ENCODE measurements around the gene UBE2E2. TPM values are rescaled to one million over a fixed set of nuclear protein-coding genes. Genes with fewer than 3 reads are reported as not detected.

Gene UBE2E2
- total and polyA plus RNA-seq, 2 donors (not counting 1 experiment from before 2014, with no cell fraction given) = 16.0 to 45.0 TPM

GRCh38 chr3:23239211-23240068 is 36.3 kb downstream of the UBE2E2 start:
- Histone ChIP-seq H3K9ac (ENCODE audit: low read length) (no peak overlapping the region), H3K36me3 (replicated peaks in 1 of 2; ENCODE audit: control extremely low read depth in 1 of 2, control insufficient read depth in 1 of 2, extremely low read depth in 1 of 2, insufficient read depth in 2 of 2, low read length in 1 of 2) (no peaks in the 10 kb centered on the region), H3K4me1 (ENCODE audit: control insufficient read depth in 2 of 2, insufficient read depth in 2 of 2, low read length in 2 of 2) (peaks cover 12 to 17% of the 10 kb centered on the region in 2 donors), H2AFZ (ENCODE audit: insufficient read depth, low read depth, low read length, poor library complexity, severe bottlenecking) (no peak overlapping the region), H4K20me1 (ENCODE audit: control insufficient read depth, insufficient read depth, low read length, poor library complexity, severe bottlenecking) (peaks cover 59% of the 10 kb centered on the region), H3K79me2 (ENCODE audit: control insufficient read depth, insufficient read depth, low read length) (peaks cover 97% of the 10 kb centered on the region), H3K27ac (ENCODE audit: low read length in 2 of 2) (no peak overlapping the region), H3K4me3 (ENCODE audit: control extremely low read depth in 1 of 5, extremely low read depth in 1 of 5, insufficient read depth in 1 of 5, low read depth in 2 of 5, low read length in 4 of 5) (no peak overlapping the region), H3K4me2 (replicated peaks; ENCODE audit: low read depth, low read length, poor library complexity, severe bottlenecking) (no peak overlapping the region), H3K9me3 (ENCODE audit: control extremely low read depth in 1 of 3, control insufficient read depth in 2 of 3, insufficient read depth in 1 of 3, low read length in 2 of 3) (no peaks in the 10 kb centered on the region), H3K27me3 (replicated peaks in 1 of 4; ENCODE audit: control extremely low read depth in 1 of 4, control insufficient read depth in 3 of 4, insufficient read depth in 4 of 4, low read length in 3 of 4) (no peaks in the 10 kb centered on the region)
- ChIA-PET CTCF (no interaction called here), POLR2A (no interaction called here)
- WGBS (ENCODE audit: insufficient coverage) = 33% methylated on average over 1 of the region's 4 CpGs
- no peak for TF ChIP-seq EZH2 (IDR thresholded peaks at IDR 0.05; ENCODE audit: borderline replicate concordance, insufficient read depth, low read depth, low read length, poor library complexity, severe bottlenecking)
- no peak for TF ChIP-seq CTCF (IDR thresholded peaks at IDR 0.05)
- intact Hi-C loops (cut with micrococcal nuclease) = loop anchor here (2.0 kb wide), 1 partner anchor 17 kb away; no protein-coding TSS in a partner anchor
- ATAC-seq (ENCODE audit: low read depth) (no peak), DNase-seq (no peak)
- Mint-ChIP-seq H3K27ac (no peak overlapping the region), H3K9me3 (ENCODE audit: insufficient read depth) (no peaks in the 10 kb centered on the region), H3K4me3 (no peak overlapping the region), H3K4me1 (peaks cover 66% of the 10 kb centered on the region), H3K27me3 (no peaks in the 10 kb centered on the region)

GRCh38 chr3:23240171-23240785 is 37.2 kb downstream of the UBE2E2 start:
- no peak overlapping the region for H3K4me3 Mint-ChIP-seq
- POLR2A ChIA-PET = no interaction called here
- H3K4me1 ChIP-seq (ENCODE audit: control insufficient read depth in 2 of 2, insufficient read depth in 2 of 2, low read length in 2 of 2) = peaks cover 12 to 16% of the 10 kb centered on the region in 2 donors
- no peaks in the 10 kb centered on the region for H3K27me3 Mint-ChIP-seq
- TF ChIP-seq EZH2 (IDR thresholded peaks at IDR 0.05; ENCODE audit: borderline replicate concordance, insufficient read depth, low read depth, low read length, poor library complexity, severe bottlenecking) = no peak
- no peak for TF ChIP-seq CTCF (IDR thresholded peaks at IDR 0.05)
- H3K27ac Mint-ChIP-seq = no peak overlapping the region
- H3K27ac ChIP-seq (ENCODE audit: low read length in 2 of 2) = no peak overlapping the region
- H3K27me3 ChIP-seq (replicated peaks in 1 of 4; ENCODE audit: control extremely low read depth in 1 of 4, control insufficient read depth in 3 of 4, insufficient read depth in 4 of 4, low read length in 3 of 4) = no peaks in the 10 kb centered on the region
- peaks cover 62% of the 10 kb centered on the region for H3K4me1 Mint-ChIP-seq
- no peak for ATAC-seq (ENCODE audit: low read depth)
- H3K9me3 ChIP-seq (ENCODE audit: control extremely low read depth in 1 of 3, control insufficient read depth in 2 of 3, insufficient read depth in 1 of 3, low read length in 2 of 3) = no peaks in the 10 kb centered on the region
- H3K4me3 ChIP-seq (ENCODE audit: control extremely low read depth in 1 of 5, extremely low read depth in 1 of 5, insufficient read depth in 1 of 5, low read depth in 2 of 5, low read length in 4 of 5) = no peak overlapping the region
- H3K79me2 ChIP-seq (ENCODE audit: control insufficient read depth, insufficient read depth, low read length) = peaks cover 97% of the 10 kb centered on the region
- no peak for DNase-seq
- H2AFZ ChIP-seq (ENCODE audit: insufficient read depth, low read depth, low read length, poor library complexity, severe bottlenecking) = no peak overlapping the region
- no peak overlapping the region for H3K9ac ChIP-seq (ENCODE audit: low read length)
- no peak overlapping the region for H3K4me2 ChIP-seq (replicated peaks; ENCODE audit: low read depth, low read length, poor library complexity, severe bottlenecking)
- WGBS (ENCODE audit: insufficient coverage) = no CpG with 5 or more reads among the region's 3 CpGs
- no peaks in the 10 kb centered on the region for H3K9me3 Mint-ChIP-seq (ENCODE audit: insufficient read depth)
- H4K20me1 ChIP-seq (ENCODE audit: control insufficient read depth, insufficient read depth, low read length, poor library complexity, severe bottlenecking) = peaks cover 57% of the 10 kb centered on the region
- CTCF ChIA-PET = no interaction called here
- H3K36me3 ChIP-seq (replicated peaks in 1 of 2; ENCODE audit: control extremely low read depth in 1 of 2, control insufficient read depth in 1 of 2, extremely low read depth in 1 of 2, insufficient read depth in 2 of 2, low read length in 1 of 2) = no peaks in the 10 kb centered on the region
- intact Hi-C loops (cut with micrococcal nuclease) = loop anchor here (2.0 kb wide), 1 partner anchor 17 kb away; no protein-coding TSS in a partner anchor

All from B cell (primary cell).